Measurements from ENCODE around the gene NECTIN3.

Gene NECTIN3

GRCh38 chr3:111210003-111210711, 138.5 kb downstream of the NECTIN3 start:
- no peak for DNase-seq (ENCODE audit: low read depth)

- DNase-seq (ENCODE audit: low read depth) = no peak
These were observed 139.4 kb downstream of the NECTIN3 start for GRCh38 chr3:111210866-111211564.

DNA sequence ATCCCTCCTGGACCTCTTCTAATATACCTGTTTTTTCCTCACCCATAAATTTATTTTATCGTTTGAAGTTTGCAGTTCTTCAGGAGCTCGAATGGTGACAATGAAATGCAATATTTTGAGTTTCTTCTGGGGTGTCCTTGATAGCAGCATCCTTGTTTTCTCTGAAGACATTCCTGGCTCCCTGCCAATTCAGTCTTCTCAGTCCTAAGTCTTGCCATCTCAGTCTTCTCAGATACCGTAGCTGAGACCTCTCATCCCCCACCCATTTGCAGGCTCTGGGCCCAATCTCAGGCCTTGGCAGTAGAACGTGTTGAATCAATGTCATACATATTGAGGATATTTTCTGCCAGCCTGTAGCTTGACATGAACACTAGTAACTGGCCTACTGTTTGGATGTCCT, 140.9 kb downstream of the NECTIN3 start:
- no peak for DNase-seq (ENCODE audit: low read depth)

- no peak for DNase-seq (ENCODE audit: low read depth)
These were observed 143.9 kb downstream of the NECTIN3 start for GRCh38 chr3:111215481-111215880.

GRCh38 chr3:111218615-111219014, 147.0 kb downstream of the NECTIN3 start:
- DNase-seq (ENCODE audit: low read depth) = no peak

DNA sequence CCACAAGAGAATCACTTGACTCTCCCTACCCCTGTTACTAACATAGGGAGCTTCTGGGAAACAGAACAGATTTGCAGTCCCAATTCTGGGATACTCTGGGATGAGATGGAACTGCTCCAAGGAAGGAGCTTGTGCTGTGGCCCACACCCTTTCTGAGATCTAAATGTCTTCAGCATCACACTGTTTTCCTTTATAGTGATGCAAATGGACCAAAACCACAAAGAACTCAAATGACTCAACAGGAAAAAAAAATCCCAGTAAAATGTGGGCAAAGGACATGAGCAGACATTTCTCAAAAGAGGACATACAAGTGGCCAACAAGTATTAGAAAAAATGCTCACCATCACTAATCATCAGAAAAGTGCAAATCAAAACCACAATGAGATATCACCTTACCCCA, 155.6 kb downstream of the NECTIN3 start:
- no peak for DNase-seq (ENCODE audit: low read depth)

- no peak for DNase-seq (ENCODE audit: low read depth)
These were observed 157.7 kb downstream of the NECTIN3 start for GRCh38 chr3:111229301-111229700.

DNA sequence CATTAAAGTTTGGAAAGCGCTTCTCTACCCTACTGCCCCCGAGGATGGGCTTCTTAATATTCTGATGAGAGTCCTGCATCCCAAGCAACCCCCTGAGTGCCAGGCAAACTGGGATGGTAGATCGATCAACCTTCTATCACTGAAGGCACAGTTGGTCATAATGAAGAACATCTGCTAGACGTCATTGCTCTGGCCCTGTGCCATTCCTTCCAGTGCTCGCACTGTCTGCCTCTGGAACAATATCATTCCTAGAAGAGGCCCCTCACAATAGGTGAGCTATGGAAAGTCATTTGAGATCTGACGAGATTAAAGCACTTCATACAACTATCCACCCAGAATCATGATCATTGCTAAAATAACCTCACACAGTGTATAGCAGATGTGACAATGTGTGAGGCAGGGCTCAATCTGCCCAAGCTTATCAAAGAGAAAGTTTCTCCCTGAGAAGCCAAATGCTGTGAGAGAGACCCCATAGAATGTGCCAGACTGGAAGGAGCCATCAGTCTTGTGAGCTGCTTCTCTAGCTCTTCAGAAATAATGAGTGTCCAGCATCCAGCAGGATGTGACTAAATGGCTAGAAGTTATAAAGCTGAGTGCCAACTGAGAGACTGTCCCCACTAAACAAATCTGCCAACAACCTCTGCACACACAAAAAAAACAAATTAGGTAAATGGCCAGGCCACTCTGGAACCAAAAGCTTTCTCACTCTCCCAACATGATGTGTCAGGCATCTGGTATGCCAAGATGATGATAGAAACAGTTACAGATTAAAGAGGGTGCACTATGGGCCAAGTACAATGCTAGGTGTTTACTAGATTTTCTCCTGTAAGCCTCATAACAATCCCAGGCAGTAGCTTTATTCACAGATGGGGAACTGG, 165.5 kb downstream of the NECTIN3 start:
- DNase-seq (ENCODE audit: low read depth) = no peak

DNA sequence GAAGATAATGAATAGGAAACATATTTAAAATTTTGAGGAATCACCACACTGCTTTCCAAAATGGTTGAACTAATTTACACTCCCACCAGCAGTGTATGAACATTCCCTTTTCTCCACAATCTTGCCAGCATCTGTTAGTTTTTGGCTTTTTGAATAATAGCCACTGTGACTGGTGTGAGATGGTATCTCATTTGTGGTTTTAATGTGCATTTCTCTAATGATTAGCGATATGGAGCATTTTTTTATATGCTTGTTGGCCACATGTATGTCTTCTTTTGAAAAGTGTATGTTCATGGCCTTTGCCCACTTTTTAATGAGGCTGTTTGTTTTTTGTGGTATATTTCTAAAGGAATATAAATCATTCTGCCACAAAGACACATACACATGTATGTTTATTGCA, 166.3 kb downstream of the NECTIN3 start:
- no peak for DNase-seq (ENCODE audit: low read depth)

DNA sequence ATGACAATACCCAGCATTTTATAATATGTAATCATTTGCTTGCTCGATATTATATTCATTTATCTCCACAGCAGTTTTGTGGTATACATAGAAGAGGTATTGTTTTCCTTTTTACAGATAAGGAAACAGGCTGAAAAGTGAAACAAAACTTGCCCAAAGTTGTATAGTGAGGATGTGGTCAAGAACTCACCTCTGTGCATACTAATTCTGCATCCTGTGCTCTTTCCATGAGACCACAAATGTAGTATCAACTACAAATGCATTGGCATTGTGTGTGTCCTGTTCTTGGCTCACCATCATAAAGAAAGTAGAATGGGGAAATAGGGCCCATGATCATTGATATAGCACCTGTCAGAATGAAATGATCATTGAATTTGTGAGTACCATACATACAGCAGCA, 167.3 kb downstream of the NECTIN3 start:
- no peak for DNase-seq (ENCODE audit: low read depth)

DNA sequence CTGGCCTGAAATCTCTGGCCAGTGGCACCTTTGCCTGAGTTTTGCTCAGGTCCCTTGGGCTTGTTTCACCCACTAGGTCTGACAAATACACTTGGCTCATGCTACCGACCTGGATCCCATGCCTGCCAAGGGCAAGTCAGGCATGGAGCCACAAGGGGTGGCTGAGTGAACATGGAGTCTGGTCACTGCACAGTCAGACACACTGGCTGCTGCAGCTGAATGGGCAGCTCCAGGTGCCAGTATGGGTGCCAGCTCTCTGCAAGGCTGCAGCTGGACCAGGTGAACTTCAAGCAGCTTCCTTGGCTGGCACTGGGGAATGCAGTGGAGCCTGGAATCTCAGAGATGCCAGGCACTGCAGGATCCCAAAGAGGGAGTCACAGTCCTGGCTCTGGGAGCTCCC, 170.3 kb downstream of the NECTIN3 start:
- DNase-seq (ENCODE audit: low read depth) = no peak

Data from CMK (cell line).